GM12878 (cell line): Measurements from ENCODE around the gene COL11A1. TPM values are rescaled to one million over a fixed set of nuclear protein-coding genes. Genes with fewer than 3 reads are reported as not detected.

Experiments used
- ATAC-seq: fragments of 200-7000 bp; cut with Tn5 transposase; 3 replicates; pipeline ENCODE4 v1.9.1; 2020; ENCODE audit warnings: mild to moderate bottlenecking, moderate library complexity
- BruUV-seq: library from RNA; stranded (reverse); fragments of 400-500 nt; replicated peaks from 2 replicates; lab custom pipeline; 2021; lab: Mats Ljungman, UMichigan
- CTCF ChIA-PET: fragments of 300-600 bp; sonication (Branson Sonifier 250); formaldehyde crosslinking; extraction: SDS; loops from one replicate; lab custom pipeline; 2021; ENCODE audit warnings: inconsistent platforms; lab: Yijun Ruan, JAX
- POLR2A ChIA-PET: fragments of 350-600 bp; formaldehyde crosslinking; extraction: SDS; loops from one replicate; lab custom pipeline; 2021; ENCODE audit warnings: inconsistent platforms; lab: Charles Lee
- RAD21 ChIA-PET: fragments of 300-600 bp; sonication (Branson Sonifier 250); formaldehyde crosslinking; loops from one replicate; lab custom pipeline; 2023; ENCODE audit warnings: antibody characterized with exemption; ENCODE audit not compliant: unreplicated experiment; lab: Charles Lee
- SMC1A ChIA-PET: fragments of 300-600 bp; sonication (Branson Sonifier 250); formaldehyde crosslinking; loops from one replicate; lab custom pipeline; 2023; ENCODE audit not compliant: unreplicated experiment, uncharacterized antibody; lab: Charles Lee
- DNase-seq: peaks from one replicate; pipeline ENCODE4 v3.0.0-alpha.2; 2011; ENCODE audit warnings: low read depth, low spot score
- FAIRE-seq: peaks from 3 replicates; lab custom pipeline; 2011; peaks lifted over from hg19 to GRCh38; lab: Jason Lieb, UNC
- H2AFZ ChIP-seq: 2 replicates; pipeline ENCODE4 v1.6.0; 2011; ENCODE audit warnings: low read depth, low read length, control low read depth; ENCODE audit not compliant: control insufficient read depth
- H3K27ac ChIP-seq: 2 replicates; pipeline ENCODE4 v1.5.1; 2011; ENCODE audit warnings: control low read depth; ENCODE audit not compliant: control insufficient read depth, insufficient read depth
- H3K27me3 ChIP-seq, 2 experiments: replicated peaks in 1 of 2; 2 replicates each; pipeline versions ENCODE4 v1.6.0 to v1.6.1; 2011; ENCODE audit warnings: low read length in 1 of 2; ENCODE audit not compliant: control insufficient read depth in 2 of 2, insufficient read depth in 2 of 2
- H3K36me3 ChIP-seq, 2 experiments: 2 replicates each; pipeline ENCODE4 v1.5.1; 2011; ENCODE audit warnings: low read length in 1 of 2; ENCODE audit not compliant: control insufficient read depth in 2 of 2, insufficient read depth in 2 of 2
- H3K4me1 ChIP-seq: 2 replicates; pipeline ENCODE4 v1.6.1; 2011; ENCODE audit warnings: mild to moderate bottlenecking, low read length, moderate library complexity, mixed read lengths; ENCODE audit not compliant: control insufficient read depth, insufficient read depth
- H3K4me2 ChIP-seq: 2 replicates; pipeline ENCODE4 v1.6.0; 2011; ENCODE audit warnings: control low read depth; ENCODE audit not compliant: control insufficient read depth, insufficient read depth
- H3K4me3 ChIP-seq: fragments of 200-600 bp; sonication (generic); 2 replicates; pipeline ENCODE4 v1.5.1; 2016
- H3K79me2 ChIP-seq: 2 replicates; pipeline ENCODE4 v1.6.0; 2011; ENCODE audit warnings: low read length; ENCODE audit not compliant: control insufficient read depth, insufficient read depth
- H3K9ac ChIP-seq: 2 replicates; pipeline ENCODE4 v1.8.0; 2011; ENCODE audit warnings: low read length, control low read depth, mixed read lengths; ENCODE audit not compliant: control insufficient read depth, insufficient read depth
- H3K9me3 ChIP-seq: replicated peaks from 3 replicates; pipeline ENCODE4 v1.5.1; 2011; ENCODE audit warnings: mild to moderate bottlenecking, low read length; ENCODE audit not compliant: control insufficient read depth, insufficient read depth
- H4K20me1 ChIP-seq: 2 replicates; pipeline ENCODE4 v1.6.0; 2011; ENCODE audit not compliant: control insufficient read depth, insufficient read depth
- BMI1 ChIP-seq: fragments of 450-650 bp; IDR thresholded peaks from 2 replicates; pipeline ENCODE4 v1.6.1; 2016; ENCODE audit warnings: mild to moderate bottlenecking, moderate library complexity, borderline replicate concordance
- CREB1 ChIP-seq: IDR thresholded peaks from 2 replicates; pipeline ENCODE4 v1.6.1; 2012; ENCODE audit warnings: low read depth, mild to moderate bottlenecking, inconsistent platforms
- GABPA ChIP-seq: IDR thresholded peaks from 2 replicates; pipeline ENCODE4 v1.6.1; 2014; ENCODE audit warnings: antibody characterized with exemption, low read depth, mild to moderate bottlenecking, inconsistent platforms
- GATAD2B ChIP-seq: fragments of 450-650 bp; conservative IDR thresholded peaks from 2 replicates; pipeline ENCODE4 v1.6.1; 2017; ENCODE audit warnings: low read depth, mild to moderate bottlenecking, moderate library complexity
- JUND ChIP-seq: IDR thresholded peaks from 2 replicates; pipeline ENCODE4 v1.6.1; 2012; ENCODE audit warnings: low read depth, mild to moderate bottlenecking, low read length, improper control_type of control experiment, moderate library complexity
- MEF2B ChIP-seq: fragments of 450-650 bp; IDR thresholded peaks from 2 replicates; pipeline ENCODE4 v1.6.1; 2018; ENCODE audit warnings: mild to moderate bottlenecking, moderate library complexity; ENCODE audit not compliant: partially characterized antibody, poor library complexity, severe bottlenecking
- MTA2 ChIP-seq: fragments of 450-650 bp; IDR thresholded peaks from 2 replicates; pipeline ENCODE4 v1.6.1; 2016; ENCODE audit warnings: low read depth, mild to moderate bottlenecking, moderate library complexity
- NR2C1 ChIP-seq: fragments of 450-650 bp; IDR thresholded peaks from 2 replicates; pipeline ENCODE4 v1.6.1; 2017; ENCODE audit warnings: antibody characterized with exemption, mild to moderate bottlenecking, moderate library complexity
- NR2F1 ChIP-seq: fragments of 450-650 bp; conservative IDR thresholded peaks from 2 replicates; pipeline ENCODE4 v1.6.1; 2017; ENCODE audit warnings: mild to moderate bottlenecking
- PAX5 ChIP-seq: IDR thresholded peaks from 2 replicates; pipeline ENCODE4 v1.6.1; 2011; ENCODE audit warnings: low read depth, low read length, borderline replicate concordance
- PKNOX1 ChIP-seq: fragments of 450-650 bp; IDR thresholded peaks from 2 replicates; pipeline ENCODE4 v1.6.1; 2016; ENCODE audit warnings: mild to moderate bottlenecking
- RELB ChIP-seq: fragments of 450-650 bp; IDR thresholded peaks from 2 replicates; pipeline ENCODE4 v1.6.1; 2017; ENCODE audit warnings: low read depth, mild to moderate bottlenecking, moderate library complexity
- ZBED1 ChIP-seq: IDR thresholded peaks from 2 replicates; pipeline ENCODE4 v1.6.1; 2016; ENCODE audit warnings: borderline replicate concordance
- ZNF207 ChIP-seq: fragments of 450-650 bp; IDR thresholded peaks from 2 replicates; pipeline ENCODE4 v1.6.1; 2014; ENCODE audit warnings: antibody characterized with exemption, mild to moderate bottlenecking, borderline replicate concordance
- WGBS: methylation state at CpG from one replicate; pipeline ENCODE4 v1.1.6; 2016; ENCODE audit warnings: low lambda C conversion rate; ENCODE audit not compliant: insufficient replicate concordance, insufficient coverage; ENCODE audit errors: missing lambda C conversion rate; 5-methylcytosine and 5-hydroxymethylcytosine counted together
- in situ Hi-C: fragments of 300-500 bp; cut with MboI; formaldehyde crosslinking; loops from 9 replicates; pipeline ENCODE4 v1.14.3; 2018; ENCODE audit warnings: mixed read lengths
- intact Hi-C: fragments of 100-400 bp; cut with micrococcal nuclease; formaldehyde crosslinking; loops from one replicate; pipeline ENCODE4 v1.14.2; 2022; ENCODE audit not compliant: unreplicated experiment
- polyA plus RNA-seq, 11 experiments: library from polyadenylated mRNA; depleted of rRNA in 4 of 11; unstranded in 6 of 11; stranded (reverse) in 5 of 11; fragments of >200 nt; fragmentation: Nextera tagmentation in 4 of 11; fragmentation: Illumina TruSeq in 1 of 11; extraction: Ambion mirVana in 4 of 11; extraction: Trizol in 1 of 11; gene quantifications; 1 replicate in 1 of 11; 2 replicates in 10 of 11; pipeline versions ENCODE4 v1.2.1 to v1.2.3, GENCODE V29; 2011 to 2016; ENCODE audit warnings: inconsistent platforms in 2 of 11, missing spikeins in 2 of 11, low read depth in 1 of 11
- total RNA-seq, 4 experiments: library from RNA; depleted of rRNA in 3 of 4; stranded (reverse); fragments of >200 nt in 3 of 4; fragmentation: Illumina TruSeq in 1 of 4; extraction: Trizol in 1 of 4; gene quantifications; 2 replicates each; pipeline versions ENCODE4 v1.2.1 to v1.2.3, GENCODE V29; 2013 to 2021

Gene COL11A1
- total and polyA plus RNA-seq, 10 of the 15 experiments (the other 5 are each of a cell fraction or from before 2014, with no cell fraction given), result 0.11 TPM; not detected in 9

DNA sequence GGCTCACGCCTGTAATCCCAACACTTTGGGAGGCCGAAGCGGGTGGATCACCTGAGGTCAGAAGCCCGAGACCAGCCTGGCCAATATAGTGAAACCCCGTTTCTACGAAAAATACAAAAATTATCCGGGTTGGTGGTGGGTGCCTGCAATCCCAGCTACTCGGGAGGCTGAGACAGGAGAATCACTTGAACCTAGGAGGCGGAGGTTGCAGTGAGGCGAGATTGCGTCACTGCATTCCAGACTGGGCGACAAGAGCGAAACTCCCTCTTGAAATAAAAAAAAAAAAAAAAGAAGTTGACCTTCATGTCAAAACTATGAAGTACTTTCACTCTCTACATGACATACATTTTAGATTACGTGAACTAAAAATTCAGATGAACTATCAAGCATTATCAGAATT lies 153.7 kb downstream of the COL11A1 start:
- H2AFZ ChIP-seq, result no peak overlapping the region
- no peak overlapping the region for H3K4me2 ChIP-seq
- H3K36me3 ChIP-seq, result no peaks in the 10 kb centered on the region
- TF ChIP-seq JUND, result no peak
- no peak for TF ChIP-seq ZNF207
- TF ChIP-seq MEF2B, result no peak
- TF ChIP-seq RELB, result no peak
- TF ChIP-seq GABPA, result no peak
- TF ChIP-seq BMI1, result no peak
- no peak for TF ChIP-seq GATAD2B
- no peak for TF ChIP-seq NR2F1
- TF ChIP-seq ZBED1, result no peak
- no peak for TF ChIP-seq MTA2
- TF ChIP-seq PKNOX1, result no peak
- no peak for TF ChIP-seq NR2C1
- no peak for TF ChIP-seq CREB1
- no peak for TF ChIP-seq PAX5
- ChIA-PET RAD21 (no interaction called here), CTCF (no interaction called here), SMC1A (no interaction called here), POLR2A (no interaction called here)
- no peaks in the 10 kb centered on the region for H3K79me2 ChIP-seq
- H4K20me1 ChIP-seq, result no peaks in the 10 kb centered on the region
- H3K4me3 ChIP-seq, result no peak overlapping the region
- H3K9ac ChIP-seq, result no peak overlapping the region
- DNase-seq, result no peak
- WGBS, result 37% methylated on average over 14 of the region's 14 CpGs
- intact Hi-C loops, result no loop called here
- H3K9me3 ChIP-seq, result no peaks in the 10 kb centered on the region
- in situ Hi-C loops, result loop anchor here (25.0 kb wide), 1 partner anchor 1442 kb away; no protein-coding TSS in a partner anchor
- no peak for FAIRE-seq
- ATAC-seq, result no peak
- no peaks in the 10 kb centered on the region for H3K27me3 ChIP-seq
- BruUV-seq, result no TSS peak
- H3K4me1 ChIP-seq, result no peaks in the 10 kb centered on the region
- no peak overlapping the region for H3K27ac ChIP-seq
